Bronchial epithelial cell (primary cell): ENCODE measurements around the gene AMZ1. TPM values are rescaled to one million over a fixed set of nuclear protein-coding genes. Genes with fewer than 3 reads are reported as not detected.
"Not testable (repeated sequence)": the region's sequence is repeated elsewhere in the genome, so short reads cannot be mapped to it uniquely, and the experiment has no call there.

Source experiments
- DNase-seq: peaks from one replicate; pipeline ENCODE4 v3.0.0-alpha.2; 2010; ENCODE audit warnings: low read depth
- FAIRE-seq: peaks from 2 replicates; lab custom pipeline; 2011; peaks lifted over from hg19 to GRCh38; lab: Jason Lieb, UNC
- H3K27me3 ChIP-seq: 2 replicates; pipeline ENCODE4 v1.5.1; 2011; ENCODE audit warnings: low read length; ENCODE audit not compliant: control insufficient read depth, insufficient read depth
- H3K36me3 ChIP-seq: 2 replicates; pipeline ENCODE4 v1.5.1; 2011; ENCODE audit warnings: low read length; ENCODE audit not compliant: control insufficient read depth, insufficient read depth
- H3K4me3 ChIP-seq: 2 replicates; pipeline ENCODE4 v1.5.1; 2011; ENCODE audit warnings: mild to moderate bottlenecking, low read depth, low read length, control low read depth
- CTCF ChIP-seq: IDR thresholded peaks from 2 replicates; pipeline ENCODE4 v1.5.1; 2011; ENCODE audit warnings: mild to moderate bottlenecking, moderate library complexity, low read length, control low read depth, inconsistent platforms; ENCODE audit not compliant: insufficient read depth, severe bottlenecking
- total RNA-seq: library from RNA; depleted of rRNA; stranded (reverse); fragments of >200 nt; gene quantifications from 2 replicates; pipeline ENCODE4 v1.2.1, GENCODE V29; 2014

AMZ1 gene
- total RNA-seq, 1 donor from 2014 or later: not detected

- FAIRE-seq (no peak), DNase-seq (no peak)
- TF ChIP-seq CTCF: no peak
- Histone ChIP-seq H3K4me3 (no peak overlapping the region), H3K36me3 (peaks cover 5% of the 10 kb centered on the region), H3K27me3 (no peaks in the 10 kb centered on the region)
Observed at GRCh38 chr7:2734751-2735571, 47.0 kb downstream of the AMZ1 start.

- DNase-seq: no peak
- FAIRE-seq: no peak
- no peak for TF ChIP-seq CTCF
- peaks cover 5% of the 10 kb centered on the region for H3K36me3 ChIP-seq
- no peak overlapping the region for H3K4me3 ChIP-seq
- H3K27me3 ChIP-seq: no peaks in the 10 kb centered on the region
Observed at GRCh38 chr7:2735744-2736143, 47.7 kb downstream of the AMZ1 start.

- no peak for FAIRE-seq
- no peak for TF ChIP-seq CTCF
- H3K27me3 ChIP-seq: no peaks in the 10 kb centered on the region
- H3K4me3 ChIP-seq: no peak overlapping the region
- no peak for DNase-seq
- H3K36me3 ChIP-seq: peaks cover 3% of the 10 kb centered on the region
Observed at GRCh38 chr7:2736411-2736914, 48.5 kb downstream of the AMZ1 start.

- not testable (repeated sequence) for DNase-seq, H3K4me3 ChIP-seq, H3K27me3 ChIP-seq, H3K36me3 ChIP-seq, FAIRE-seq
Observed at GRCh38 chr7:2737005-2737743, 49.2 kb downstream of the AMZ1 start.

- Histone ChIP-seq H3K36me3 (peaks cover 3% of the 10 kb centered on the region), H3K27me3 (no peaks in the 10 kb centered on the region), H3K4me3 (no peak overlapping the region)
- FAIRE-seq (no peak), DNase-seq (no peak)
- TF ChIP-seq CTCF: no peak
Observed at GRCh38 chr7:2737771-2738540, 50.0 kb downstream of the AMZ1 start.
